Esophagus squamous epithelium (tissue), 5 donors: ENCODE data around the gene MEN1. TPM values are rescaled to one million over a fixed set of nuclear protein-coding genes. Genes with fewer than 3 reads are reported as not detected.
A peak's percentile ranks its signal among the peaks of the same experiment; 100 is the strongest.

ENCODE experiments used
- DNase-seq: peaks from one replicate; lab custom pipeline; 2025; lab: John Stamatoyannopoulos, UW
- H3K27ac ChIP-seq, 4 donors: fragments of 200-600 bp; sonication (generic); one replicate each; pipeline ENCODE4 v1.5.1; 2016 to 2019; ENCODE audit warnings: mild to moderate bottlenecking in 1 of 4
- H3K27me3 ChIP-seq, 4 donors: fragments of 200-600 bp; sonication (generic); 1 replicate in 3 of 4; 2 replicates in 1 of 4; pipeline versions ENCODE4 v1.5.1 to v1.6.0; 2017 to 2021; ENCODE audit warnings: antibody characterized with exemption in 1 of 4
- H3K36me3 ChIP-seq, 3 donors: fragments of 200-600 bp; sonication (generic); one replicate each; pipeline ENCODE4 v1.5.1; 2016 to 2019
- H3K4me1 ChIP-seq, 3 donors: fragments of 200-600 bp; sonication (generic); one replicate each; pipeline ENCODE4 v1.5.1; 2017 to 2019
- H3K4me3 ChIP-seq, 4 donors: fragments of 200-600 bp; sonication (generic); 1 replicate in 3 of 4; 2 replicates in 1 of 4; pipeline ENCODE4 v1.5.1; 2016 to 2019; ENCODE audit warnings: mild to moderate bottlenecking in 2 of 4, moderate library complexity in 1 of 4
- H3K9me3 ChIP-seq, 3 donors: fragments of 200-600 bp; sonication (generic); one replicate each; pipeline ENCODE4 v1.5.1; 2016 to 2019
- POLR2A ChIP-seq, 4 donors: fragments of 450-650 bp; IDR thresholded peaks; one replicate each; pipeline ENCODE4 v1.6.1; 2017; ENCODE audit warnings: antibody characterized with exemption in 4 of 4, mild to moderate bottlenecking in 4 of 4, moderate library complexity in 3 of 4
- WGBS, 2 donors: methylation state at CpG; one replicate each; pipeline ENCODE4 v1.1.5; 2018; 5-methylcytosine and 5-hydroxymethylcytosine counted together
- intact Hi-C: fragments of 100-400 bp; cut with DNase I; formaldehyde crosslinking; loops from one replicate; pipeline ENCODE4 v1.15.0; 2022
- total RNA-seq, 4 donors: library from RNA; depleted of rRNA; stranded (reverse); fragments of >200 nt; gene quantifications; one replicate each; pipeline ENCODE4 v1.1.0, GENCODE V29; 2016
- TF ChIP-seq, protein P1 (sequence below), 6 experiments: fragments of 450-650 bp in 4 of 6; fragments of 200-600 bp in 2 of 6; sonication (generic) in 2 of 6; IDR thresholded peaks; one replicate each; pipeline ENCODE4 v1.5.1; 2016 to 2019; ENCODE audit warnings: antibody characterized with exemption in 6 of 6, mild to moderate bottlenecking in 4 of 6, moderate library complexity in 4 of 6
- donor health status: DM: yes; HTN: yes; CAD: no.

The MEN1 gene
- total RNA-seq, 4 donors from 2014 or later, result 14.9 to 23.3 (median 17.0) TPM

DNA sequence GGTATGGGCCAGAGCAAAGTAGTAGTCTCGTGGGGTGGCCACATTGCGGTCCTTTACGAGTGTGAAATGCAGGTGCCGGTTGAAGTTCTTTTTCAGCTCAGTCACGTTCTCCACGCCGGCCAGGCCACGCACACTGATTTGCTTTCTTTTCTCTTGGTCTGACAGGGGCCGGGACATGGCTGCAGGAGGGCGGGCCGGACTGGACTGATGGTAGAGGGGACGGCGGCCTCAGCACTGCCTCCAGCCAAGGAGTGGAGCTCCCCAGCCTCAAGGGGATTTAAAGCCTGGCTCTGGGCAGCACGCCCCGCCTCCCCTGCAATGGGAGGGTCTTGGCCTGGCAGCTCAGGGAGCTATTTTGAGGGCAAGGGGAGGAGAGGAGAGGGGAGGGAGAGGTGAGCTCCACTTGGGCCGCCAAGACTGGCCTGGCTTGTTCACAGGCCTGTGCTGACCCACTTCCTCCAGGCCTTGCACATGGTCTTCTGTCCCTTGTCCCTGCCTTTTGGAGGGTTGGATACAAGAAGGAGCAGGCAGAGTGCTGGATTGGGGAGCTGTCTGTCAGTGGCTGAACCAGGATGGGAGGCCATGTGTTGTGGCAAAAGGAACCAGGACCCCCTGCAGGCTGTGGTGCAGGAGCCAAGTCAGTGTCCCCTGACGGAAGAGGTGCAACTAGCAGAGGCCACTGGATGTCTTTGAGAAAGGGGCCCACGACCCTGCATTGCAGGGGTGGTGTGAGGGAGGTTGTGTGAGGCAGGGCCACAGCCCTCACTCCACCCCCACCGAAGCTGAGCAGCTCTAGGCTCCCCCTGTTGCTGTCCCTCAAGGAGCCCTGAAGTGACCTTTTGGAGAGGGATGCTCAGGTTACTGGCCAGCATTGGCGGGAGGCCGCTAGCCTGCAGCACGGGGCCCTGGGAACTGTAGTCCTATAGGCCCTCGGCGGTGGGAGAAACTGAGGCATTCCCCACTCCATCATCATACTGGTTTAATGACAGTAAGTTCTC, 50.3 kb downstream of the MEN1 start, which contains the start of gene PYGM:
Gene PYGM (minus strand): TSS at position 253 of the 998 bp plus-strand sequence. CDS start 76 bp downstream, at position 177.
- Histone ChIP-seq H3K36me3 (peaks cover 14 to 31% (median 21%) of the 10 kb centered on the region in 3 donors), H3K27me3 (no peaks in the 10 kb centered on the region), H3K4me1 (peaks cover 25 to 66% (median 52%) of the 10 kb centered on the region in 3 donors), H3K4me3 (peak within 1 kb of the TSS in 3 of 4 donors; percentile 14 to 44 (median 21)), H3K27ac (peak within 1 kb of the TSS; percentile 37 to 85 (median 64)), H3K9me3 (no peaks in the 10 kb centered on the region)
- intact Hi-C loops, result no loop called here
- WGBS, 2 donors, result 59 to 73% methylated on average over 7 to 10 of the region's 24 CpGs
- TF ChIP-seq, protein P1, sequence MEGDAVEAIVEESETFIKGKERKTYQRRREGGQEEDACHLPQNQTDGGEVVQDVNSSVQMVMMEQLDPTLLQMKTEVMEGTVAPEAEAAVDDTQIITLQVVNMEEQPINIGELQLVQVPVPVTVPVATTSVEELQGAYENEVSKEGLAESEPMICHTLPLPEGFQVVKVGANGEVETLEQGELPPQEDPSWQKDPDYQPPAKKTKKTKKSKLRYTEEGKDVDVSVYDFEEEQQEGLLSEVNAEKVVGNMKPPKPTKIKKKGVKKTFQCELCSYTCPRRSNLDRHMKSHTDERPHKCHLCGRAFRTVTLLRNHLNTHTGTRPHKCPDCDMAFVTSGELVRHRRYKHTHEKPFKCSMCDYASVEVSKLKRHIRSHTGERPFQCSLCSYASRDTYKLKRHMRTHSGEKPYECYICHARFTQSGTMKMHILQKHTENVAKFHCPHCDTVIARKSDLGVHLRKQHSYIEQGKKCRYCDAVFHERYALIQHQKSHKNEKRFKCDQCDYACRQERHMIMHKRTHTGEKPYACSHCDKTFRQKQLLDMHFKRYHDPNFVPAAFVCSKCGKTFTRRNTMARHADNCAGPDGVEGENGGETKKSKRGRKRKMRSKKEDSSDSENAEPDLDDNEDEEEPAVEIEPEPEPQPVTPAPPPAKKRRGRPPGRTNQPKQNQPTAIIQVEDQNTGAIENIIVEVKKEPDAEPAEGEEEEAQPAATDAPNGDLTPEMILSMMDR (IDR thresholded peaks at IDR 0.05), result no peak
- no peak for TF ChIP-seq POLR2A (IDR thresholded peaks at IDR 0.05)
- no peak for DNase-seq

GRCh38 chr11:64759131-64759721, 51.1 kb downstream of the MEN1 start:
- H3K36me3 ChIP-seq, result peaks cover 7 to 23% (median 13%) of the 10 kb centered on the region in 3 donors
- H3K27ac ChIP-seq, result peak overlapping the region; percentile 37 to 85 (median 64)
- 76 to 77% methylated on average over 11 to 15 of the region's 21 CpGs for WGBS, 2 donors
- peak overlapping the region in 3 of 4 donors; percentile 14 to 44 (median 21) for H3K4me3 ChIP-seq
- H3K9me3 ChIP-seq, result no peaks in the 10 kb centered on the region
- peaks cover 23 to 59% (median 44%) of the 10 kb centered on the region in 3 donors for H3K4me1 ChIP-seq
- intact Hi-C loops, result no loop called here
- no peaks in the 10 kb centered on the region for H3K27me3 ChIP-seq
- no peak for DNase-seq
- TF ChIP-seq, protein P1 (IDR thresholded peaks at IDR 0.05), result no peak
- TF ChIP-seq POLR2A (IDR thresholded peaks at IDR 0.05), result no peak

GRCh38 chr11:64758330-64759079, 51.8 kb downstream of the MEN1 start:
- H3K4me3 ChIP-seq, result peak overlapping the region in 1 of 4 donors; percentile 14
- TF ChIP-seq, protein P1 (IDR thresholded peaks at IDR 0.05), result no peak
- TF ChIP-seq POLR2A (IDR thresholded peaks at IDR 0.05), result no peak
- intact Hi-C loops, result no loop called here
- no peak for DNase-seq
- no peaks in the 10 kb centered on the region for H3K27me3 ChIP-seq
- no peaks in the 10 kb centered on the region for H3K9me3 ChIP-seq
- peaks cover 0 to 16% (median 5%) of the 10 kb centered on the region in 3 donors for H3K36me3 ChIP-seq
- peak overlapping the region in 3 of 4 donors; percentile 47 to 85 (median 82) for H3K27ac ChIP-seq
- peaks cover 16 to 51% (median 37%) of the 10 kb centered on the region in 3 donors for H3K4me1 ChIP-seq
- 77 to 83% methylated on average over 3 to 14 of the region's 15 CpGs for WGBS, 2 donors

DNA sequence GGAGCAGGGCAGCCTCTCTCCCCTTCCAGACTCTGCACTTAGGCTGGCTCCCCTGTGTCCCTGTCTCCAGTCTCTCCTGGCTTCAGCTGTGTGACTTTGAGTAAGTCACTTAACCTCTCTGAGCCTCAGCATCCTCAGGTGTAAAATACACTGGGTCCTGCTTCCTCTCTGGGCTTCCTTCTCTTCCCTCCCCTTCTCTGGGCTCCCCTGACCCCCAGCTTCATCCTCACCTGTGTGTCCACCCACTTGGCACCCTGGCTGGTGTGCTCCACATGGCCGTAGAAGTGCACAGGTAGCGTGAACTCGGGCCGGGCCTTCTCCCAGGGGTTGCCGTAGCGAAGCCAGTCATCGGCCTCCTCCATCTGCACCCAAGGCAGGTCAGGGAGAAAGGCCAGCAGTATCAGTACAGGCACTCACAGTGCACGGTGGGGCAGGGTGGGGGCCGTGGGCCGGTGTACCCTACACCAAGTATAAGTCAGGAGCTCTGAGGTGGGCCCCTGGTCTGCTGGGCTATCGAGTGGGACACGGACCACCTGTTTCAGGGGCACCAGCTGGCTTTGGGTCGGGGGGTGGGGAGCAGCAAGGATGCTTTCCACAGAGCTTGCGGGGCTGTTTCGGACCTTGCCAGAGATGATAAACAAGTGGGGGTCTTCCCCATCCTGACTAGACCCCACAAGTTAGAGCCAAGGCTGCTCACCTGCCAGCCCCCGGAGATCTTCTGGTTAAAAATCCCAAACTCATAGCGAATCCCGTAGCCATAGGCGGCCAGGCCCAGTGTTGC, 52.6 kb downstream of the MEN1 start:
- no peak overlapping the region for H3K4me3 ChIP-seq
- TF ChIP-seq POLR2A (IDR thresholded peaks at IDR 0.05), result no peak
- TF ChIP-seq, protein P1 (IDR thresholded peaks at IDR 0.05), result no peak
- DNase-seq, result no peak
- no peaks in the 10 kb centered on the region for H3K27me3 ChIP-seq
- WGBS, 2 donors, result 85 to 87% methylated on average over 3 of the region's 19 CpGs
- peaks cover 9 to 44% (median 29%) of the 10 kb centered on the region in 3 donors for H3K4me1 ChIP-seq
- no peaks in the 10 kb centered on the region for H3K9me3 ChIP-seq
- H3K36me3 ChIP-seq, result peaks cover 0 to 8% (median 0%) of the 10 kb centered on the region in 3 donors
- no peak overlapping the region for H3K27ac ChIP-seq
- intact Hi-C loops, result no loop called here
